ENCODE data around the gene MGME1.

The MGME1 gene

DNA sequence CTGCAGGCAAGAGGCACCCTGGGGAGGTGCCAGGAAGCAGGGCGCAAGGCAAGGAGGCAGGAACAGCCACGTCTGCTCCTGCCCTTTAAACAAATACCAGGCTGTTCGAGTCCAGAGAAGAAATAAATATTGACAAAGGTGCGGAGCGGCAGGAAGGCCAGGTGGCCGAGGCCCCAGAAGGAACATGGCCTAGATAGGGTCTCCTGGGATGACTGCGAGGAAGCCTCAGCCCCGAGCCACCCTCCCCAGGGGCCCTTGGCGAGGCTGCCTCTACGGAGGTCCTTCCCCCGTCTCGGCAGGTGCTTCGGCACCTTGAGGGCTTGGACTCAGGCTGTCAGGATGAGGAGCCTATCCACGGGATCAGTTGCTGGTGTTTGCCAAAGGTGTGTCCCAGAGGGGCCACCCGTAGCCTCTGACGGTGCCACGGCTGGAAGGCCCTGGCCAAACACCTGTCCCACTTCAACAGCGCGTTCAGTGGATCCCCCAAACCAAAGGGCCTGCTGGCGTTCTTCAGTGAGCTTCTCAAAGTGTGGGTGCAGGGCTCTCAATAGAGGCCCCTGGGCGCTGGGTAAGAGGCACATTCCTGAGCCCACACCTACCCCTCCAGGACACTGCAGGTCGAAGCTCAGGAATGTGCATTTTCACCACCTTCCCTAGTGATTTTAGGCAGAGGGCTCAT lies 40.0 kb upstream of the MGME1 start:
- no peak for TF ChIP-seq CTCF (IDR thresholded peaks at IDR 0.05; ENCODE audit: low read depth, low read length, missing control alignments)
- DNase-seq (ENCODE audit: low read depth) = no peak
- H3K4me3 ChIP-seq (ENCODE audit: low read depth, low read length) = no peak overlapping the region

DNA sequence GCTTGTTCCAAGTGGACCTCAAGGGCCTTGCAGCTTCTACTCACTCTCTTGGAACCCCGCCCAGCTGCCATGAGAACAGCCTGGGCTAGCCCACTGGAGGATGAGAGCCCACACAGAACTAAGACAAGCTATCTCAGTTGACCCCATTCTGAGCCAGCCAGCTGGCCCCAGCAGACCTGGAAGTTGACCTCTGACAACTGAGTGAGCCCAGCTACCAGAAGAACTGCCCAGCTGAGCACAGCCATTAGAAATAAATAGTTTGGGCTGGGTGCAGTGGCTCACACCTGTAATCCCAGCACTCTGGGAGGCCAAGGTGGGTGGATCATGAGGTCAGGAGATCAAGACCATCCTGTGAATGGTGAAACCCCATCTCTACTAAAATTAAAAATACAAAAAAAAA lies 37.3 kb upstream of the MGME1 start:
- DNase-seq (ENCODE audit: low read depth) = no peak
- H3K4me3 ChIP-seq (ENCODE audit: low read depth, low read length) = no peak overlapping the region
- no peak for TF ChIP-seq CTCF (IDR thresholded peaks at IDR 0.05; ENCODE audit: low read depth, low read length, missing control alignments)

GRCh38 chr20:17932396-17932795 lies 36.4 kb upstream of the MGME1 start:
- no peak for TF ChIP-seq CTCF (IDR thresholded peaks at IDR 0.05; ENCODE audit: low read depth, low read length, missing control alignments)
- DNase-seq (ENCODE audit: low read depth) = no peak
- H3K4me3 ChIP-seq (ENCODE audit: low read depth, low read length) = no peak overlapping the region

DNA sequence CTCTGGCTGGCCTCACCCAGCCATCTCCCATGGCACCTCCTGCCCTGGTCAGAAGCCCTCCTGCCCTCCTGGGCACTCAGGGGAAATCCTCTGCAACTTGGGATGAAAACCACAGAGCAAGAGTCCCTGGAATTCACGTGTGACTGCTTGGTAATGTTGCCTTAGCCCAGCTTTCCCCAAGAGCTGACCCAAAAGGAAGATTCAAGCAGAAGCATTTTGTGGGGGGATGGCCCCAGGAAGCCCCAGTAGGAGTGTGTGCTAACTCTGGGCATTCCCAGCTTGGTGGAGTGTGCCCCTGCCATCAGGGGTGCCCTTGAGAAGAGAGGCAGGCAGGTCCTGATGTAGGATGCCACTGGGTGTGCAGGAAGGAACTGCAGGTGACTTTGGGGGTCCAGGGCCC lies 35.7 kb upstream of the MGME1 start:
- H3K4me3 ChIP-seq (ENCODE audit: low read depth, low read length) = no peak overlapping the region
- DNase-seq (ENCODE audit: low read depth) = no peak
- TF ChIP-seq CTCF (IDR thresholded peaks at IDR 0.05; ENCODE audit: low read depth, low read length, missing control alignments) = no peak

DNA sequence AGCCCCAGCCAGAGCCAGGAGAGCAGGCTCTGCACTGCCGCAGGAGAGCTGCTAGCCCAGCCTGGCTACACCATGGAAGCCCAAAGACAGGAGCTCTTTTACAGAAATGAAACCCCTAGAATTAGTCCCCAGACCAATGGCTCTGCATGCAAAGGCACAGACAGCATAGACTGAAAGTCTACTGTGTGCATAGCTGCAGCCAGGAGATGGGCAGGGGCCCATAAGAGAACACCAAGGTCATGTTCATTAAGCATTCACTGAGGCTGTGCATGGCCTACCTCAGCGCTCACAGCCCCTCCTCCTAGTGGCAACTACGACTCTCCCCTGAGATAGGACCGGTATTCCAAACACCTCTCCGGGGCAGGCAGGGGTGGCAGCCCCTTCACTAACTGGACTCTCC lies 35.1 kb upstream of the MGME1 start:
- no peak for DNase-seq (ENCODE audit: low read depth)
- no peak for TF ChIP-seq CTCF (IDR thresholded peaks at IDR 0.05; ENCODE audit: low read depth, low read length, missing control alignments)
- no peak overlapping the region for H3K4me3 ChIP-seq (ENCODE audit: low read depth, low read length)

- no peak overlapping the region for H3K4me3 ChIP-seq (ENCODE audit: low read depth, low read length)
- no peak for TF ChIP-seq CTCF (IDR thresholded peaks at IDR 0.05; ENCODE audit: low read depth, low read length, missing control alignments)
- DNase-seq (ENCODE audit: low read depth) = no peak
These were observed 34.5 kb upstream of the MGME1 start for GRCh38 chr20:17934141-17934862.

GRCh38 chr20:17935186-17935585 lies 33.6 kb upstream of the MGME1 start:
- TF ChIP-seq CTCF (IDR thresholded peaks at IDR 0.05; ENCODE audit: low read depth, low read length, missing control alignments) = no peak
- H3K4me3 ChIP-seq (ENCODE audit: low read depth, low read length) = no peak overlapping the region
- DNase-seq (ENCODE audit: low read depth) = no peak

Measured in GM12864 (cell line).